Brain microvascular endothelial cell (primary cell): ENCODE results near the gene MICAL1.

ENCODE experiments used
- DNase-seq: peaks from one replicate; pipeline ENCODE4 v3.0.0-alpha.2; 2020
- H3K27ac ChIP-seq: fragments of 250-450 bp; sonication (Bioruptor Pico); 2 replicates; pipeline ENCODE4 v1.5.1; 2020; ENCODE audit warnings: mild to moderate bottlenecking, moderate library complexity
- H3K27me3 ChIP-seq: fragments of 250-450 bp; sonication (Bioruptor Pico); replicated peaks from 2 replicates; pipeline ENCODE4 v1.5.1; 2020; ENCODE audit warnings: mild to moderate bottlenecking
- H3K36me3 ChIP-seq: fragments of 250-450 bp; sonication (Bioruptor Pico); replicated peaks from 2 replicates; pipeline ENCODE4 v1.5.1; 2020; ENCODE audit warnings: mild to moderate bottlenecking
- H3K4me3 ChIP-seq: 2 replicates; pipeline ENCODE4 v1.5.1; 2011; ENCODE audit warnings: low read depth, mild to moderate bottlenecking, control low read depth, low read length, moderate library complexity
- in situ Hi-C: cut with HindIII; loops from 2 replicates; pipeline ENCODE4 v1.10.0; 2017; ENCODE audit warnings: low sequenced_read_pairs, low pct_ligation_motif_present
- TF ChIP-seq, protein P1 (sequence below): IDR thresholded peaks from 2 replicates; pipeline ENCODE4 v1.5.1; 2011; ENCODE audit warnings: low read depth, mild to moderate bottlenecking, moderate library complexity, low read length, control low read depth, inconsistent platforms; ENCODE audit errors: missing control alignments

Gene MICAL1

DNA sequence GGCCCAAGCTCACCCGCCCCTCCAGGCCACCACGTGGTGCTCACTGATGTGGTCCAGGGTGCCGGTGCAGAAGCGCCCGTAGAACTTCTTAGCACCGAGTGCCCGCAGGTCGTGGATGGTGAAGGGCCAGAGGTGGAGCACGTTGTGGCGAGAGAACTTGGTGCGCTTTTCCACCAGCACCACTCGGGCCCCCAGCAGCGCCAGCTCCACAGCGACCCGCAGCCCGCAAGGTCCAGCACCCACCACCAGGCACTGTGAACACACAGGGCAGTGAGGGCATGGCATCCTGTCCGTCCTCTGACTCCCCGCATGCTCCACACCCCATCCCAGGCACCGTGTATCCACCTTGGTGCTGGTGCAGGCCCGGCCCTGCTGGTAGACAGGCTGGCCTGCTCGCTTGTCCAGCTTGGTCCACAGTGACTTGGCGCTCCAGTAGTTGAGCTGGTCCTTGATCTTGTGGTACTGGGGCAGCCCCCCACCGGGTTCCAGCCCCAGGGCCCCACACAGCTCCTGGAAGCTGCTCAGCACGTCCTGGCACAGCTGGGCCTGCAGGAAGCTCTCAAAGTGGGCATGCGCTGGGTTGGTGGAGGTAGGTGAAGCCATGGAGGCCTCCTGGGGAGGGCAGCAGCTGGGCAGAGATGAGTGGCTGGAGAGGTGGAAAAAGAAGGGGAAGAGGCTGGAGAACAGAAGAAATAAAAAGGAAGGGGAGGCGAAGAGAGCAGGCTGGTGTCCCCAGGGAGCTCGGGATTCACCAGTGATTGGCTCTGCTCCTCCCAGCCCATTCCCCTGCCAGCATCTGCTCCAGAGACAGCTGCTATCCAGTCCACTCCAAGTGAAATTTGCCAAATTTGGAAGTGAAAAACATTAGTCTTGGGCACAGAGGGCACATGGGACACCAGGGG, 1.7 kb downstream of the MICAL1 start:
- Histone ChIP-seq H3K27ac (no peak overlapping the region), H3K4me3 (peak overlapping the region; percentile 88), H3K27me3 (no peaks in the 10 kb centered on the region), H3K36me3 (peaks cover 31% of the 10 kb centered on the region)
- TF ChIP-seq, protein P1, sequence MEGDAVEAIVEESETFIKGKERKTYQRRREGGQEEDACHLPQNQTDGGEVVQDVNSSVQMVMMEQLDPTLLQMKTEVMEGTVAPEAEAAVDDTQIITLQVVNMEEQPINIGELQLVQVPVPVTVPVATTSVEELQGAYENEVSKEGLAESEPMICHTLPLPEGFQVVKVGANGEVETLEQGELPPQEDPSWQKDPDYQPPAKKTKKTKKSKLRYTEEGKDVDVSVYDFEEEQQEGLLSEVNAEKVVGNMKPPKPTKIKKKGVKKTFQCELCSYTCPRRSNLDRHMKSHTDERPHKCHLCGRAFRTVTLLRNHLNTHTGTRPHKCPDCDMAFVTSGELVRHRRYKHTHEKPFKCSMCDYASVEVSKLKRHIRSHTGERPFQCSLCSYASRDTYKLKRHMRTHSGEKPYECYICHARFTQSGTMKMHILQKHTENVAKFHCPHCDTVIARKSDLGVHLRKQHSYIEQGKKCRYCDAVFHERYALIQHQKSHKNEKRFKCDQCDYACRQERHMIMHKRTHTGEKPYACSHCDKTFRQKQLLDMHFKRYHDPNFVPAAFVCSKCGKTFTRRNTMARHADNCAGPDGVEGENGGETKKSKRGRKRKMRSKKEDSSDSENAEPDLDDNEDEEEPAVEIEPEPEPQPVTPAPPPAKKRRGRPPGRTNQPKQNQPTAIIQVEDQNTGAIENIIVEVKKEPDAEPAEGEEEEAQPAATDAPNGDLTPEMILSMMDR: no peak
- no peak for DNase-seq
- in situ Hi-C loops: no loop called here

DNA sequence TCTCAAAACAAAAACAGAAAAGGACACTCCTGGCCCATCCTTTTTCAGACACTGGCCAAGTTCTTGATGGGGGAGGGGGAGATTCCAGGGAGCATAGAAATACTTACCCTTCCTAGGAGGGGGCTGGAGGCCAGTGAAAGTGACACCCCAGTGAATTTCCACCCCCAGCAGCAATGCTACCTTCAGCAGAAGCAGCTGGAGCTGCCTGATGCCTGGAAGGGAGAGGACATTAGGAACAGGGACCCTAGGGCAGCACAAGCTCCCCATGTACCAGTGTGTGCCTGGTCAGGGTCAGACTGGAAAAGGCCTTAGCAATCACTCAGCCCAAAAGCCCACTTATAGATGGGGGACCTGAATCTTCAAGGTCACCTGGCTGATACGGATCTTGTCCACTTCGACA, 2.4 kb downstream of the MICAL1 start:
- Histone ChIP-seq H3K27me3 (no peaks in the 10 kb centered on the region), H3K36me3 (peaks cover 37% of the 10 kb centered on the region), H3K4me3 (no peak overlapping the region), H3K27ac (no peak overlapping the region)
- in situ Hi-C loops: no loop called here
- TF ChIP-seq, protein P1: no peak
- no peak for DNase-seq

DNA sequence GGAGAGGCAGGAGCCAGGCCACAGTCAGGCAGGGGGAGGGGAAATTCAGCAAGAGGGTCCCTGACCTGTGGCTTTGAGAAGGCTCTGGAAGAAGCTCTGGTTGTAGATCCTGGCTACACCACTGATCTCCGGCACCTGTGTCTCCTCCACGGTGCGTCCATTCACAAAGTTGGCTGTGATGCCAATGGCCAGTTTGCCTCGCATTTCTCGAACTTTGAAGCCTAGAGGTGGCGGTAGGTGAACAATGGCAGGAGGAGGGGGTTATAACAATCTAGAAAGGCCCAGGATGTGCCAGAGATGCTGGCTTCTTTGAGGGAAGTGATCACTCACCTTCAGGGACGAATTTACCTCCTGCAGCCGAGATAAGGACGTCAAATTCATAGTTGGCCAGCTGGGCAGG, 3.4 kb downstream of the MICAL1 start:
- in situ Hi-C loops: no loop called here
- DNase-seq: no peak
- Histone ChIP-seq H3K4me3 (no peak overlapping the region), H3K36me3 (peaks cover 37% of the 10 kb centered on the region), H3K27me3 (no peaks in the 10 kb centered on the region), H3K27ac (no peak overlapping the region)
- TF ChIP-seq, protein P1: no peak

DNA sequence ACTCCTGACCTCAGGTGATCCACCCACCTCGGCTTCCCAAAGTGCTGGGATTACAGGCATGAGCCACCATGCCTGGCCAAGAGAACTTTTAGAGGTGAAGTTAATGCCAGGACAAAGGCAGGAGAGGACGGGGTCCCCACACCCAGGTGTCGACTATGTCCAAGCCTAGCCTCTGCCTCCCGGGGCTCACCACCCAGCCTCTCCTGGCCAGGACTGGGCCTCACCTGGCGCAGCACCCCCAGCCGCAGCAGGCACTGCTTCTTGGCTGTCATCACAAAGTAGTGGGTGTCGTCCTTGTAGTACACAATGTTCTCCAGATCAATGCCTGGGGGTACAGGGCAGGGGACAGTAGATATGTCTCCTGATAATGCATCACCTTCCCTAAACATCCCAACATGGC, 4.2 kb downstream of the MICAL1 start:
- H3K27ac ChIP-seq: no peak overlapping the region
- peaks cover 45% of the 10 kb centered on the region for H3K36me3 ChIP-seq
- H3K27me3 ChIP-seq: no peaks in the 10 kb centered on the region
- no peak for DNase-seq
- H3K4me3 ChIP-seq: no peak overlapping the region
- TF ChIP-seq, protein P1: no peak
- in situ Hi-C loops: no loop called here

DNA sequence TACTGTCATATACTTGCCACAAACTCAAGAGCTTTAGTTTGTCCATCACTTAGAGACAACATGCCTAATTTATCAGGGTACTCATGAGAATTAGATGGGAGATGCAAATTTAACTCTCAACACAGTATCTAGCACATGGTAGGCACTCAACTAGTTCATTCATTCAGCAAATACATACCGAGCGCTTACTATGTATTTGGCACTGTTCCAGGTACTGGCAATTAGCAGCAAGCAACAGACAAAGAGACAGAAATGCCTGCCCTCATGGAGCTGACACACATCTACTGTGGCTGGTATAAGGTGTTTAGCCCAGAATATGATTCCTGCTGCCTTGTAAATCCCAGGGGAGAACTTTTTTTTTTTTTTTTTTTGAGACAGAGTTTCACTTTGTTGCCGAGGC, 4.8 kb downstream of the MICAL1 start:
- in situ Hi-C loops: no loop called here

More for the DNA sequence above, 4.8 kb downstream of the MICAL1 start:
- TF ChIP-seq, protein P1: no peak
- no peak overlapping the region for H3K4me3 ChIP-seq
- DNase-seq: no peak
- no peak overlapping the region for H3K27ac ChIP-seq
- no peaks in the 10 kb centered on the region for H3K27me3 ChIP-seq
- H3K36me3 ChIP-seq: peaks cover 49% of the 10 kb centered on the region
